Hepatocyte (in vitro differentiated cells): ENCODE results near the gene SMG7.

ENCODE experiments used
- EZH2 ChIP-seq: fragments of 200-600 bp; sonication (generic); IDR thresholded peaks from 2 replicates; pipeline ENCODE4 v1.6.1; 2016; ENCODE audit warnings: antibody characterized with exemption, mild to moderate bottlenecking, borderline replicate concordance
- TF ChIP-seq, protein P1 (sequence below): fragments of 200-600 bp; sonication (generic); IDR thresholded peaks from 2 replicates; pipeline ENCODE4 v1.5.1; 2016; ENCODE audit warnings: antibody characterized with exemption, mild to moderate bottlenecking; ENCODE audit not compliant: poor library complexity

DNA sequence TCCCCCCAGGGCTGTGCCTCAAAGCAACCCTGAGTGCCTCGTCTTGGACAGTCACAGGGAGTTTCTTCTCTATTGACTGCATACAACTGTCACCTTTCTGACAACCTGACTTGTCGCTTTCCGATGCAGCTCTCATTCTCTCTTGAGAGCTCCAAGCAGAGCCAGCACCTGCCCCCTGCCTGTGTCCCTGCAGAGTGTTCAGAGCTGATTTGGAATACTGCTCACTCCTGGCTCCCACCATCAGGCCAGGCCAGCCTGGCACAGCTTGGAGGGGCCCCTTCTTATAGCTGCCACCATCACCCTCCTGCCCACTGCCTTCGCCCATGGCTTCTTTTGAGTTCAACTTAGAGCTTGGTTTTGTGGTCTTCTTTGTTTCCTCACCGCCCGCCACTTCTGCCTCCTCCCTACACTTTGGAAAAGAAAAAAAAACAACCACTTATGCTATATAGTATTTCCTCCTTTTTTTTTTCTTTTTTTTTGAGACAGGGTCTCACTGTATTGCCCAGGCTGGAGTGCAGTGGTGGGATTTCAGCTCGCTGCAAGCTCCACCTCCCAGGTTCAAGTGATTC lies 105.7 kb downstream of the SMG7 start:
- TF ChIP-seq, protein P1, sequence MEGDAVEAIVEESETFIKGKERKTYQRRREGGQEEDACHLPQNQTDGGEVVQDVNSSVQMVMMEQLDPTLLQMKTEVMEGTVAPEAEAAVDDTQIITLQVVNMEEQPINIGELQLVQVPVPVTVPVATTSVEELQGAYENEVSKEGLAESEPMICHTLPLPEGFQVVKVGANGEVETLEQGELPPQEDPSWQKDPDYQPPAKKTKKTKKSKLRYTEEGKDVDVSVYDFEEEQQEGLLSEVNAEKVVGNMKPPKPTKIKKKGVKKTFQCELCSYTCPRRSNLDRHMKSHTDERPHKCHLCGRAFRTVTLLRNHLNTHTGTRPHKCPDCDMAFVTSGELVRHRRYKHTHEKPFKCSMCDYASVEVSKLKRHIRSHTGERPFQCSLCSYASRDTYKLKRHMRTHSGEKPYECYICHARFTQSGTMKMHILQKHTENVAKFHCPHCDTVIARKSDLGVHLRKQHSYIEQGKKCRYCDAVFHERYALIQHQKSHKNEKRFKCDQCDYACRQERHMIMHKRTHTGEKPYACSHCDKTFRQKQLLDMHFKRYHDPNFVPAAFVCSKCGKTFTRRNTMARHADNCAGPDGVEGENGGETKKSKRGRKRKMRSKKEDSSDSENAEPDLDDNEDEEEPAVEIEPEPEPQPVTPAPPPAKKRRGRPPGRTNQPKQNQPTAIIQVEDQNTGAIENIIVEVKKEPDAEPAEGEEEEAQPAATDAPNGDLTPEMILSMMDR, result no peak
- TF ChIP-seq EZH2, result no peak
